HG02840 (cell line): Measurements from ENCODE around the gene SAMD11.
"Not testable (repeated sequence)": the region's sequence is repeated elsewhere in the genome, so short reads cannot be mapped to it uniquely, and the experiment has no call there.

Experiments used
- ATAC-seq: cut with Tn5 transposase; IDR thresholded peaks from one replicate; pipeline ENCODE4 v1.9.1; 2021; ENCODE audit warnings: mild to moderate bottlenecking, moderate library complexity, moderate number of reproducible peaks; ENCODE audit not compliant: unreplicated experiment, low FRiP score

The SAMD11 gene, protein sequence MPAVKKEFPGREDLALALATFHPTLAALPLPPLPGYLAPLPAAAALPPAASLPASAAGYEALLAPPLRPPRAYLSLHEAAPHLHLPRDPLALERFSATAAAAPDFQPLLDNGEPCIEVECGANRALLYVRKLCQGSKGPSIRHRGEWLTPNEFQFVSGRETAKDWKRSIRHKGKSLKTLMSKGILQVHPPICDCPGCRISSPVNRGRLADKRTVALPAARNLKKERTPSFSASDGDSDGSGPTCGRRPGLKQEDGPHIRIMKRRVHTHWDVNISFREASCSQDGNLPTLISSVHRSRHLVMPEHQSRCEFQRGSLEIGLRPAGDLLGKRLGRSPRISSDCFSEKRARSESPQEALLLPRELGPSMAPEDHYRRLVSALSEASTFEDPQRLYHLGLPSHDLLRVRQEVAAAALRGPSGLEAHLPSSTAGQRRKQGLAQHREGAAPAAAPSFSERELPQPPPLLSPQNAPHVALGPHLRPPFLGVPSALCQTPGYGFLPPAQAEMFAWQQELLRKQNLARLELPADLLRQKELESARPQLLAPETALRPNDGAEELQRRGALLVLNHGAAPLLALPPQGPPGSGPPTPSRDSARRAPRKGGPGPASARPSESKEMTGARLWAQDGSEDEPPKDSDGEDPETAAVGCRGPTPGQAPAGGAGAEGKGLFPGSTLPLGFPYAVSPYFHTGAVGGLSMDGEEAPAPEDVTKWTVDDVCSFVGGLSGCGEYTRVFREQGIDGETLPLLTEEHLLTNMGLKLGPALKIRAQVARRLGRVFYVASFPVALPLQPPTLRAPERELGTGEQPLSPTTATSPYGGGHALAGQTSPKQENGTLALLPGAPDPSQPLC

DNA sequence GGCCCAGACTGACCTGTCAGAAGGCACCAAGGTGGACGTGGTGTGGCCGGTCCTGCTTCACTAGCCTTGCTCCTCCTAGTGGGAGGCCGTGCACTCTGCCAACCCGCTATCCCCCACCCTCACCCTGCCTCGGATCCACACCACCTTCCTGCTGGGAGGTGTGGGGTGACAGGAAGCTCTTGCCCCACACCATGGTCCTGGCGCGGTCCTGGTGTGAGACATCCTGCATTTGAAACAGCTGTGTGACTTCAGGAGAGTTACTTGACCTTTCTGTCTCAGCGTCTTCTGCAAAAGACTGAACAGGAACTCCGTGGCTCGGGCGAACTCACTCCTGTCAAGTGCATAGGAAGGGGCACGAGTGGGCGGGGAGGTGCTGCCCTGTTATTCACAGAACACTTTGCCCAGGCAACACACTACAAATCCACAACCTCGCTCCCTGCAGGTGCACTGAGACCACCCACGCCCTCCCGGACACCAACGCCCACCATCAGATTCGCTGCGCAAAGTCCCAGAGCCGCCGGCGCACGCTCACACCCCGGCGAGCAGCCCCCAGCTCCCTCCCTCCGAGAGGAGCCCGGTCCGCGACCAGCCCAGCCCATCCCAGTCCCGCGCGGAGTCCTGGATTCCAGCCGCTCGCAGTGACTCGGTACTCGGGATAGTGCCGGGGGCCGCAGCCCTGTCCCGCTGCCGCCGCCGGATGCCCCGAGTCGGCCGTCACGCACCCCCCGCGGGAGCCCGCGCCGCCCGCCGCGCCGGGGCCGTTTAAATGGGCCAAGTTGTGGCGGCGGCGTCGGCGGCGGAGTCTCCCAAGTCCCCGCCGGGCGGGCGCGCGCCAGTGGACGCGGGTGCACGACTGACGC is at the start of gene SAMD11:
Gene SAMD11 (plus strand): TSS at position 793 of the 860 bp plus-strand sequence. CDS start 509 bp downstream, outside the sequence.
- ATAC-seq = no peak

DNA sequence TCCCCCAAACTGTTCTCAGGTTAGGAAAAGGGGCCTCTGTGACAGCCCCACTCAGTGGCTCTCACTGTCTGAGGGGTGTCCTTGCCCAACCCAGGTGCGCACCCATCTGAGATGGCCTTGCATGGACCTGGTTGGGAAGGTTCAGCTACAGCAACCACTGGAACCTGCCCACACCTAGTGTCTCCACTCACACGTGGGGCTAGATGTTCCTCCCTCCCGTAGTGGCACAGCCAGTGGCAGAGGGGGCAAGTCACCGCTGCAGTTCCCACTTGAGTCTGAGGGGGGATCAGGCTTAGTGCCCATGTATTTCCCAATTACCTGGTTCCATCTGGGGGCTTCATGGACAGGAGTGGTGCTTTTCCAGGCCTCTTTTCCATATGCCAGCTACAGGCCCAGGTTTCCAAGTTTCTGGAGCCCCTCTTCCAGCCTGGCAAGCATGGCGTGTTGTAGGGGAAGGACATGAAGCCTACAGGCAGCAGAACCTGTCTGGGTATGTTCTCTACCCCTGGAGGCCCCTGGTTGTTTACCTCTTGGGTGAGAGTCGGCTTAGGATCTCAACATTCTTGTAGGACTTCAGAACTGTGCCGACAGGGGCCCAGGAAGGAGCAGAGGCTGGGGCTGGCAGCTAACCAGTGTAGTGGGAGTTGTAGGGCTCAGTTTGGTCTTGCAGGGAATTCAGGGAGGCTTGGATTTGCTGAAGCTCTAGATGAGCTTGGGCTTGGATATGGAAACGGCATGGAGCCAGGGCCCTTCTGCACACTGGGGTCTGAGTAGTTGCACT is 47.1 kb upstream of the SAMD11 start:
- ATAC-seq = not testable (repeated sequence)

DNA sequence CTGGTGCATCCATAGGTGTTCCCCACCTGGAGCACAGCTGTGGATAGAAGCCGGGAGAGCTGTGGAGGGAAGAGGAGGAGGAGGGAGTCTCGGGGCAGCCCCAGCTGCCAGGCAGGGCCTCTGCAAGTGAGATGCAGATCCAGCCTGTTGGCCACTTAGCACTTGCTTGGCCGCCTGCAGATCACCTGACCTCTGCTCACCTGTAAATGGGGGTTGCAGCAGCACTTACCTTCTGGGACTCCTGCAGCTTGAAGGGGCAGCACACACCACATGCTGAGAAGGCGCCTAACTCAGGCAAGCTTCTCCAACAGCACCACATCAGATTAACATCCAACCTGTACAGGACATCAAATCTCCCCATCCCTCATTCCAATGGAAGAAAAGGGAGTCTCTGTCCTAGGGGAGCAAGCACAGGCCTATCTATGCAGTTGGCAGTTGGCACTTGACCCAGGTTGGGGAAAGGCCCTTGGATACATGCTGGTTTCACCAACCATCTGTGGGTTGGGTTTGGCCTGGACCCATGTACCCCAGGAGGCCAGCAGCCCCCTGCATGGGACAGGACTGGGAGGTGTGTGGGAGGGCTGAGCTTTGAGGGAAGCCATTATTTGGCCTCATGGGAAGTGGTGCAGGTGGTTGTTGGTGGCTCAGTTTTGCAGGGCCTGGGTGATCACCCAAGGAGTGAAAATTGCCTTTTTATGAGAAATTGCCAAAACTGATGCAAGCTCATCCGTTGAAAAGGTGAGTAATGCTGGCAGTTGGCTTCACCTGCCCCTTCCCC is 46.3 kb upstream of the SAMD11 start:
- ATAC-seq = not testable (repeated sequence)

DNA sequence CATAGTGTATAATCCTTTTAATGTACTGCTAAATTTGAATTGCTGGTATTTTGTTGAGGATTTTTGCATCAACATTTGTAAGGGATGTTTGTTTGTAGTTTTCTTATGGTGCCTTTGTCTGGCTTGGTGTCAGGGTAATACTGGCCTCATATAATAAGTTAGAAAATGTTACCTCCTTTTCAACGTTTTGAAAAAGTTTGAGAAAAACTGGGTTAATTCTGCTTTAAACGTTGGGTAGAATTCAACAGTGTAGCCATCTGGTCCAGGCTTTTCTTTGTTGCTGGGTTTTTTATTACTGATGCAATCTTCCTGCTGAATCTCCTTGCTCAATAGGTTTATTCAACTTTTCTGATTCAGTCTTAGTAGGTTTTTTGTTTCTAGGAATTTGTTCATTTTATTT is 43.2 kb upstream of the SAMD11 start:
- ATAC-seq = not testable (repeated sequence)

DNA sequence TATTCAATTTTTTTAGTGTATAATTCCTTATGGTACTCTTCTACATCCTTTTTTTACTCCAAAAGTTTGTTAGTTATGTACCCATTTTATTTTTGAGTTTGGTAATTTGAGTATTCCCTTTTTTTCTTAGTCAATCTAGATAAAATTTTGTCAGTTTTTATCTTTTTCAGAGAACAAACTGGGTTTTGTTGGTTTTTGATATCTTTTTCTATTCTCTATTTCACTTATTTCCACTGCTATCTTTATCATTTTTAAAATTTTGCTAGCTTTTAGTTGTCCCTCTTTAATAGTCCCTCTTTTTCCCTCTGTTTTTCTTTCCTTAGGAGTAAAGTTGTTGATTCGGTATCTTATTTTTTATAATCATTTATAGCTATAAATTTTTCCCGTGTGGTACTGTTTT is 42.8 kb upstream of the SAMD11 start:
- not testable (repeated sequence) for ATAC-seq

DNA sequence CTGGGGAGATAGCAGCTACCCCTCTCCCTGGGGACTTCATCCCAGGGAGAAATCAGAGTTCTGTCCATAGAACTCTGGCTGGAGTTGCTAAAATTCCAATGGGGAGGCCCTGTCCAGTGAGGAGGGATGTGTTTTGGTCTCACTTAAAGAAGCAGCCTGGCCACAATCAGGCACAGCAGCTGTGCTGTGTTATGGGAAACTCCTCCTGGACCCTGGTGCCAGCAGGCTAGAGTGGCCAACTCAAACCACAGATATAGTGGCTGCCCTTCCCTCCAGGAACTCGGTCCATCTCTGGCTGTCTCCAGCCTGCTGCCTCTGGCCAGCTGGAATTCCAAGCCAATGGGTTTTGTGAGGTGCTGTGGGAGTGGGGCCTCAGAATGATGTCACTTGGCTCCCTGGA is 37.4 kb upstream of the SAMD11 start:
- ATAC-seq = no peak

DNA sequence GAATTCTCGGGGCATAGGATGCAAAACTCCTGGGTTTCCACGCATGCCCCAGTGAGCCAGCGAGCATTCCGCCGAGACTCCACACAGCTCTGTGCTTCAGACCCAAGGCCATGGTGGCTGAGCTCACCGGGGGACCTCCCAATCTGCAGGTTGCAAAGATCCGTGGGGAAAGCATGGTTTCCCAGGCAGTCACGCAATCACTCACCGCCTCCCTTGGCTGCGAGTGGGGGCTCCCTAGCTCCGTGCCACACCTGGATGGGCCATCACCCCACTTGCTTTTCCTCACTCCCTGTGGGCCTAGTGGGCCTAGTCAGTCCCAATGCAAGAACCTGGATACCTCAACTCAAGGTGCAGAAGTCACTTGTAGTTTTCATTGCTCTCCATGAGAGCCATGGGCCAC is 37.0 kb upstream of the SAMD11 start:
- ATAC-seq = no peak

DNA sequence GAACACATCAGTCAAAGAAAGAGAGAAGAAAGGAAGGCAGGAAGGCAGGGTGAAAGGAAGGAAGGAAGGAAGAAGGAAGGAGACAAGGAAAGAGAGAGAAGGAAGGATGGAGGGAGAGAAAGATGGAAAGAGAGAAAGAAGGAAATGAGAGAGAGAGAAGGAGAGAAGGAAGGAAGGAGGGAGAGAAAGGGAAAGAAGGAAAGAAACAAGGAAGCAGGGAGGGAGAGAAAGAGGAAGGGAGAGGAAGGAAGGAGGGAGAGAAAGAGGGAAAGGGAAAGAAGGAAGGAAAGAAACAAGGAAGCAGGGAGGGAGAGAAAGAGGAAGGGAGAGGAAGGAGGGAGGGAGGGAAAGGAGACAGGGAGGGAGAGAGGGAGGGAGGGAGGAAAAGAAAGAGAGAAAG is 35.4 kb upstream of the SAMD11 start:
- ATAC-seq = no peak

DNA sequence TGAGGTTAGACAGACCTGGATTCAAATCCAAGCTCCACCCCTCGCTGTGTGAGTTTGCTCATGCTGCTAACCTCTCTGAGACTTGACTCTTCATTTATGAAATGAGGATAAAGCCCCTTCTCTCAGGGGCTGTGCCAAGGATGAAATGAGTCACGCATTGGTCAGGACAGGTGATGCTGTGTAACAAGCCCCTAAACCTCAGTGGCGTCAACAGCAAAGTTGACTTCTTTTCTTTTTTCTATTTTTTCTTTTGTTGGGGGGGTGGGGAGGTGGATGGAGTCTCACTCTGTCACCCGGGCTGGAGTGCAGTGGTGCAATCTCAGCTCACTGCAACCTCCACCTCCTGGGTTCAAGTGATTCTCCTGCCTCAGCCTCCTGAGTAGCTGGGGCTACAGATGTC is 33.9 kb upstream of the SAMD11 start:
- not testable (repeated sequence) for ATAC-seq

DNA sequence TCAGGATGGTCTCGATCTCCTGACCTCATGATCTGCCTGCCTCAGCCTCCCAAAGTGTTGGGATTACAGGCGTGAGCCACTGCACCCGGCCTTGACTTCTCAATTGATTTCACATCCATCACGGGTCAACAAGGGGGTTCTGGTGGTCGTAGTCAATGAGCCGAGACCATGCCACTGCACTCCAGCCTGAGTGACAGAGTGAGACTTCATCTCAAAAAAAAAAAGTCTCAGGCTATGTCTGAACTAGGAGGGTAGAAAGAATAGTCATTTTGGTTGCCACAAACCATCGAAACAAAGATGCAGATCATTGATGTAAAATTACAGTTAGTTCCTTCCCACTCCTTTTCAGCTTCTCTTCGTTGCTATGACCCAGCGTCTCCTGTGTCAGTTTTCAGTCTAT is 33.5 kb upstream of the SAMD11 start:
- not testable (repeated sequence) for ATAC-seq

DNA sequence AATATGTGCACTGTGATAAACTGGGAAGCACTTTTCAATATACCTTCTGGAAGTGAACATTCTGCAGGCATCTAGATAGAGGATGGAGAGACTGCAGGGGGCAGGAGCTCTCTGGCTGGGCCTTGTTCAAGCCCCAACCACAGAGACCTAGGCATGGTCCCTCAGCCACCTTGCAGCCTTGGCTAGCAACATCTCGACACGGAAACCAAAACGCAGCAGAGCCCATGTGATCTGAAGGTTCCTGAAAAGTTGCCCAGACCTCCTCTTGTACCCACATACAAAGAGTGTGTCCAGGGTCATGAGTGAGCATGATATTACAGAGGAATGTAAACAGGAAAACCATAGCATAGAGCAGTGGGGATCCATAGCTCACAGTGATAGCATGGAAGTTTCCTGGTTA is 33.1 kb upstream of the SAMD11 start:
- no peak for ATAC-seq

DNA sequence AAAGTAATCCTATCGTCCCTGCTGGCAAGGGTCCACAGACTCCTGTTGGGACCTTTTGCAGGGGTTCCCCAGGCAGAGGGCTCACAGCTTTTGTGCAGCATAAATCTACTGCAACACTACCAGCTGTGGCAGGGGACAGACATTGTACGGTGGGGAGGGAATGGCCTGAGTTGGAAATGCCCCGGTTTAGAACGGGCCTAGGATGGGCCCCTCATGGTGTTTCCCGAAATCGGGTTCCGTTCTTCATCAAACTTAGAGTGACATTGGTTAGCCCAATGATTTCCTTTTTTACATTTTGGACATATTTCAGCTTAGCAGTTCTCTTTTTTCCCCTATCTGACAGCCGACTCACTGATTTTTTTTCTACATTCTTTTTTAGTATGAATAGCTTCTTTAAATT is 26.5 kb upstream of the SAMD11 start:
- ATAC-seq = no peak

DNA sequence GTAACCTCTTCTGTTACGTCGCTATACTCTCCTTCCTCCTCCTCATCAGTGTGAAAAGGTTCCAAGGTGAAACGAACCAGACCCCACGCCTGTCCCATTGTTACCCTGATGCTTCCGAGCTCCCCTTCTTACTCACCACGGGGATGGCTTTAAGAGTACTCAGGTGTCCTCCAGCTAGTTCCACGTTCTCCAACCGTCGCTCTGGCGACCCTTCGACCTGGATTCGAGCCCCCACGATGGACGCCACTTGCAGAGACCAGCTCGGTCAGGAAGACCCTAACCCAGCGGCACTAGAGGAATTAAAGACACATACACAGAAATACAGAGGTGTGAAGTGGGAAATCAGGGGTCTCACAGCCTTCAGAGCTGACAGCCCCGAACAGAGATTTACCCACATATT is 25.8 kb upstream of the SAMD11 start:
- not testable (repeated sequence) for ATAC-seq

DNA sequence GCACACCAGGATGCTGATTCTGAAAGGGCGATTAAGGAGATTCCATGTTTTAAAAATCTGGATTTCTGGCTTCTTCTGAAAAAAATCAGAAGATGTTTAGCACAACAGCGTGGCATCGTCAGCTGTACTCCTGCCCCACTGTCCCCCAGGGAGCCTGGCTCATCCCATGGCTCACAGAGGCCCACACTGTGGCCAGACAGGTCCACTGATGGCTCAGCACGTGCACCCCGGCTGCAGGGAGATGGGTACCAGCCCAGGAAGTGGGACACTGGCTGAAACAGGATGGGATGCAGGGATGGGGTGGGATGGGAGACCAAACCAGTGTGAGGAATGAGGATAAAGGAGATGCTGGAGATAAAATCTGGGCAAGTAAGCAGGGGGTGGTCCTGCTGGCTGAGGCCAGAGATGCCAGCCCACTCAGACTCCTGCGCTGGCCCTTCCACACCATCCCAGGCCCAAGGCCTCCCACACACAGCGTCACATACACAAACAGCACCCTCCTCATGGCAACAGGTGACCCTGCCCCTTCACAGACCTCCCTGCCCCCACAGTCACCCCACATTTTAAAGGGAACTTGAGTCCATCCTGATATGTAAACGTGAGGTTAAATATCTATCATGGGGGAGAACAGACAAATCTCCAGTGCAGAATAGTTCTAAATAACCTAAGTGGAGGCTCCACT is 23.9 kb upstream of the SAMD11 start:
- ATAC-seq = no peak

DNA sequence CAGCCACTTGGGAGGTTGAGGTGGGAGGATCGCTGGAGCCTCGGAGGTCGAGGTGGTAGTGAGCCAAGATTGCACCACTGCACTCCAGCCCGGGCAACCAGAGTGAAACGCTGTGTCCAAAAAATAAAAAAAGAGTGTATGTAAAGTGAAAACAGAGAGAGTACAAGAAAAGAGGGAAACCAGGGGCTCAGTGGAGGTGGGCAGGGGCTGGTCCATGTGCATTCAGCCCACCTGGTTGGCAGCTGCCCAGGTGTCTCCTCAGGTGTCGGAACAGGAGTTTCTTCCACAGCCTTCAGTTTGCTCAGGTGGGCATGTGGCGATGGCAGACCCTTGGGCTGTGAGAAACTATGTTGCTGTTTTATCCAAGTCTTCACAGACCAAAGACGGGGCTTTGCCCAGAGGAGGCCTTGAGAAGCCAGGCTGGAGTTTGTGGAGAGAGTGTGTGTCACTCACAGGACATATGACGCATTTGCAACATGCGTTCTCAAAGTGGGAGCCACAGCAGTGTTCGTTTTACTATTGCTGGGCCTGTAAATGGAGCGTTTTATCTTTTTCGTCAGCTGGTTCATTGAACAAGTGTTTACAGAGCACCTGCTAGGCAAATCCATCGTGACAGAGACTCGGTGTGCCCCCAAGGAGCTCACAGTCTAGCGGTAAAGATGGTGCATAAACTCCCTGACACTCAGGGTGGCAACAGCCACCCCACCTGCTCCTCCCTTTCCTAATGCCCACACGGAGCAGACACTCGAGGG is 22.4 kb upstream of the SAMD11 start:
- no peak for ATAC-seq

DNA sequence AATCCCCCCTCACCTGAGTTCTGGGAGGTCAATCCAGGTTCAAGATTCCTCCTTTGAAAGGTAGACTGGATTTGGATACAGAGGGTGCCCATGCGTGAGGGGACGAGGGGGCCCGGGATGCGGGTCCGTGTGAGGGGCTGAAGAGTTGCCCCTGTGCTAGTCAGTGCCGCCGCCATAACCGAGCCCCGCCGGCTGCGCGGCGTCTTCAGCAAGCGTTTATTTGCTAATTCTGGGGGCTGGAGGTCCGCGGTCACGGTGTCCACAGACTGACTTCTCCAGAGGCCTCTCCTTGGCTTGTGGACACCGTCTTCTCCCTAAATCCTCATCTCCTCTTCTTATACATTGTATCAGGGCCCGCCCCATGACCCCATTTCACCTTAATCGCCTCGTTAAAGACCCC is 20.9 kb upstream of the SAMD11 start:
- no peak for ATAC-seq

DNA sequence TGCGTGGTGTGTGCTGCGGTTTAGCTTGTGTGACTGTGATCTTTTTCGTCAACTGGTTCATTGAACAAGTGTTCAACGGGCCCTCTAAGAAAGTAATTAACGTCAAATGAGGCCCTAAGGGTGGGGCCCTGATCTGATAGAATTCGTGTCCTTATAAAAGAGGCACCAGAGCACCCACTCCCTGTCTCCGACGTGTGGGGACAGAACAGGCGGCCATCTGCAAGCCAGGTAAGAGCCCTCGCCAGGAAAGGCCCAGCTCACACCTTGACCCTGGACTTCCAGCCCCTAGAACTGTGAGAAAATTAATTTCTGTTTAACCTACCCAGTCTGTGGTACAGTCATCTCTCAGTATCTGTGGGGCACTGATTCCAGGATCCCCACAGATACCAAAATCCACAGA is 20.4 kb upstream of the SAMD11 start:
- no peak for ATAC-seq

DNA sequence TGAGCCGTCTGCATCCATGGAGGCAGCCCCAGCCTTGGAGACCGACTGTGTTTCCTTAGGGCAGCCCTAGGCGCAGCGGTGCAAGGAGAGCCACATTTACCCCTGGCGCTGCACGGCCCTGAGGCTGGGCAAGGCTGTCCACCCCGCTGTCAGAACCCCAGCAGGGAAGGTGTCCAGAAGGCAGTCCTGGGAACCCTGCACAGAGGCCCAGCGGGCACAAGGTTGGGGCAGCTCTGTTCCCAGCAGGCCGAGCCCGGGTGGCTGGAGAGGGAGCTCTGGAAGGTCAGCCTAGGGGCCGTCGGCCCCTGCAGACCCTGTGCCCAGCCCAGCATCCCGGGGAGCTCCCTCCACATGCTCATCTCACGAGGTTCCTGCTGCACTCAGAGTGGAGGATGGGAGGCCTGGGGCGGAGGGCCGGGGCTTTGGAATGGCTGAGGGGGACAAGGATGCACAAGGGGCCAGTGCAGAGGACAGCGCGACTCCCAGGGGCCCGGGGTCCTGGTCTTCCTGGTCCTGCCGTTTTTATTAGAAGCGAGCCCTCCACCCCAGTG is 19.9 kb upstream of the SAMD11 start:
- no peak for ATAC-seq
